DND-41 (cell line): Measurements from ENCODE around the gene CEP112.

Experiments used
- CTCF ChIP-seq: IDR thresholded peaks from 2 replicates; pipeline ENCODE4 v1.5.1; 2012; ENCODE audit warnings: borderline replicate concordance, low read length, moderate library complexity, mild to moderate bottlenecking; ENCODE audit not compliant: poor library complexity, severe bottlenecking; ENCODE audit errors: extremely low read depth
- EZH2 ChIP-seq: IDR thresholded peaks from 3 replicates; pipeline ENCODE4 v1.6.1; 2012; ENCODE audit warnings: borderline replicate concordance, low read depth, mild to moderate bottlenecking, moderate library complexity, low read length, inconsistent platforms; ENCODE audit not compliant: severe bottlenecking

- TF ChIP-seq CTCF, result no peak
- no peak for TF ChIP-seq EZH2
These were observed 401.7 kb downstream of the CEP112 start for GRCh38 chr17:65790241-65790640.
